Glutamatergic neuron (in vitro differentiated cells): ENCODE data around the gene PTPRG. TPM values are rescaled to one million over a fixed set of nuclear protein-coding genes. Genes with fewer than 3 reads are reported as not detected.

Experiments used
- DNase-seq: peaks from one replicate; pipeline ENCODE4 v3.0.0; 2022
- H3K27ac Mint-ChIP-seq: one replicate; pipeline ENCODE4 v1.8.0; 2020; ENCODE audit warnings: mild to moderate bottlenecking, mixed read lengths, inconsistent platforms; ENCODE audit not compliant: unreplicated experiment
- H3K27me3 Mint-ChIP-seq: one replicate; pipeline ENCODE4 v1.8.0; 2020; ENCODE audit warnings: mild to moderate bottlenecking, moderate library complexity, mixed read lengths, inconsistent platforms; ENCODE audit not compliant: unreplicated experiment
- H3K36me3 Mint-ChIP-seq: one replicate; pipeline ENCODE4 v1.8.0; 2020; ENCODE audit warnings: mild to moderate bottlenecking, mixed read lengths, inconsistent platforms; ENCODE audit not compliant: unreplicated experiment
- H3K4me1 Mint-ChIP-seq: one replicate; pipeline ENCODE4 v1.8.0; 2020; ENCODE audit warnings: mild to moderate bottlenecking, low read depth, mixed read lengths, inconsistent platforms; ENCODE audit not compliant: unreplicated experiment
- H3K4me3 Mint-ChIP-seq: one replicate; pipeline ENCODE4 v1.8.0; 2020; ENCODE audit warnings: mild to moderate bottlenecking, mixed read lengths, inconsistent platforms; ENCODE audit not compliant: unreplicated experiment
- H3K9me3 Mint-ChIP-seq: one replicate; pipeline ENCODE4 v1.8.0; 2020; ENCODE audit warnings: mild to moderate bottlenecking, moderate library complexity, mixed read lengths, inconsistent platforms; ENCODE audit not compliant: unreplicated experiment
- CTCF ChIP-seq: fragments of 200-600 bp; sonication (generic); IDR thresholded peaks from one replicate; pipeline ENCODE4 v1.5.0; 2021; ENCODE audit not compliant: partially characterized antibody, unreplicated experiment
- total RNA-seq: library from RNA; stranded (reverse); fragmentation: NEBNext Ultra II Directional; extraction: Animal tissue kit (Norgen Biotek cat#: 25700); gene quantifications from one replicate; pipeline ENCODE4 v1.2.1, GENCODE V29; 2021; ENCODE audit not compliant: unreplicated experiment

PTPRG gene
- total RNA-seq, 1 donor from 2014 or later = 52.1 TPM

DNA sequence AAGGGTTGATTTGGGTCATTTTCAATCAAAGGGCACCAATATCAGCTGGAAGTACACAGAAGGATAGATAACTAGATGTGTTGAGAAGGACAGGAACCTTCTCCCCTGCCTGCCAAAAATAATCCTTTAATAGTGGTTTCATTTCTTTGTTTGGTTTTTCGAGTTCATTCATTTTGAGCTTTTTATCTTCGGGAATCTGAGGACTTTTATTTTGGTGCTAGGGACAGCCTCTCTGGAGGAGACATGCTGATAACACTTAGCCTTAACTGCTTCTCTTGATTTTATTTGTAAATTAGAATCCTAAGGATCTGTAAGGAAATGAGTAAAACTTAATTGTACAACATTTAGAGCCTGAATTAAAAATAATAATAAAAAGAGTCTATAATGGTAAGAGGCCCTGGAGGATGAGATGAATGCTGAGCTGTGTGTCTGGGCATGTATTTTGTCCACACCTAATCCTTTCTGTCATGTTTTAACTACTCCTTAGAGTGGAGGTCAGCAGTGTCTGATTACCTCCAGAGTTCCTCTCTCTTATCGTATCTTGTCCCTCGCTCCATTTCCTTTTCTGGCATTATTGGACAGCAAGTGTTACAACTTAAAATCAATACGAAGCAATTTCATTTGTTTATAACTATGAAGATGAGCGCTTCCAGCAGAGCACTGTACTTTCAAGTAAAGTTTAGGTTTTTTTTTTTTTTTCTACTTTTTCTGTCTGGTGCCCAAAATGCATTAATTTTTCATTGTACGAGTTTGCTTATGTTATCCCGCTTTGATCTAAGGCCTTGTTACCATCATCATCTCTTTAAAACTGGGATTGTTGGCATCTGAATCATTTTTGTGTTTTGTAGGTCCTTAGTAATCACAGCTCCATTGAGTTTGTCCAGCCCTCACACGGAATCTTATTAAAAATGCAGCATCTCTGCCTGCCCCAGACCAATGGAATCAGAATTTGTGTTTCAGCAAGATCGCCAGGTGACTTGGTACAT is 22.8 kb downstream of the PTPRG start:
- H3K36me3 Mint-ChIP-seq = no peaks in the 10 kb centered on the region
- H3K4me1 Mint-ChIP-seq = peaks cover 11% of the 10 kb centered on the region
- no peak for TF ChIP-seq CTCF
- H3K9me3 Mint-ChIP-seq = no peaks in the 10 kb centered on the region
- H3K27me3 Mint-ChIP-seq = no peaks in the 10 kb centered on the region
- H3K27ac Mint-ChIP-seq = no peak overlapping the region
- H3K4me3 Mint-ChIP-seq = no peak overlapping the region
- DNase-seq = no peak

DNA sequence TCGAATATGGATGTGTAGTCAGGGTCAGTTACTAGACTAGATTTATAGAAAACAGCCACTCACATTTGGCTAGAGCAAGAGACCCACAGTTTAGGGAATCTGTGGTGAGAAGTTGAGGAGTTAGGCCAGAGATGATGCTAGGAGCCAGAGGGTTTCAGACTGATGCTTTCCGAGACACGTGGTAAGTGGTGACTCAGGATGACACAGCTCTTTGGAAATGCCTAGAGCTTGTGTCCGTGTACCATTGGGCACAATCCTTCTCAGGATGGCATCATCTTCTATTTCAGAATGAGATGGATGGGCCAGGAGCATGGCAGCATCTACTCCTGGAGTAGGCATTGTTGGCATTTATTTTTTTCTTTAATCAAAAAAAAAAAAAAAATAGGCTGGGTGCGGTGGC is 28.5 kb downstream of the PTPRG start:
- H3K27ac Mint-ChIP-seq = no peak overlapping the region
- no peaks in the 10 kb centered on the region for H3K27me3 Mint-ChIP-seq
- H3K9me3 Mint-ChIP-seq = no peaks in the 10 kb centered on the region
- H3K4me1 Mint-ChIP-seq = peaks cover 16% of the 10 kb centered on the region
- no peak for TF ChIP-seq CTCF
- DNase-seq = no peak
- H3K36me3 Mint-ChIP-seq = no peaks in the 10 kb centered on the region
- no peak overlapping the region for H3K4me3 Mint-ChIP-seq

DNA sequence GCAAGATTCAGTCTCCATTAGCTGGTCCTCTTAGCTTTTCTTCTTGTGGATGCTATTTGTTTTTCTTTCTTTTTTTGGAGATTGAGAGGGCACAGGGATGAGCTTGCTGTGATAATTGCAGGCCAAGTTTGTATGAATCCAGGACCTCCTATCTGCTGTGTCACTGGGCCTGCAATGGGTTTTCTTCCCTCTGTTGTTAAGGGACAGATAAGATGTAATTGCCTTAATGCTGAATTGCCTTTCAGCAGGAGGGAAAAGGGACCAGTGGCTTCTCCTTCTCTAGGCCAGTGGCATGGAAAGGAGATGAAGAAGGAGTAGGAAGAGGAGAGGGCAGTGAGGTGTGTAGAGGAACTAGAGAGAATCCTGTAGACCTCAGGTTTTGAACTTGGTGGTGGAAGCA is 29.9 kb downstream of the PTPRG start:
- Mint-ChIP-seq H3K9me3 (no peaks in the 10 kb centered on the region), H3K27me3 (no peaks in the 10 kb centered on the region), H3K4me1 (peaks cover 23% of the 10 kb centered on the region), H3K36me3 (no peaks in the 10 kb centered on the region), H3K4me3 (no peak overlapping the region), H3K27ac (no peak overlapping the region)
- TF ChIP-seq CTCF = no peak
- DNase-seq = no peak

- Mint-ChIP-seq H3K9me3 (peaks cover 2% of the 10 kb centered on the region), H3K4me1 (peaks cover 34% of the 10 kb centered on the region), H3K4me3 (no peak overlapping the region), H3K27ac (no peak overlapping the region), H3K27me3 (no peaks in the 10 kb centered on the region), H3K36me3 (no peaks in the 10 kb centered on the region)
- TF ChIP-seq CTCF = no peak
- no peak for DNase-seq
Observed at GRCh38 chr3:61593446-61594029, 32.2 kb downstream of the PTPRG start.
